ENCODE measurements around the gene QSOX2.

Gene QSOX2

GRCh38 chr9:136235709-136236455 lies 9.7 kb downstream of the QSOX2 start:
- no peak for DNase-seq

- DNase-seq, result no peak
These were observed 10.4 kb downstream of the QSOX2 start for GRCh38 chr9:136235171-136235570.

- DNase-seq, result no peak
These were observed 11.0 kb downstream of the QSOX2 start for GRCh38 chr9:136234597-136234996.

GRCh38 chr9:136233868-136234267 lies 11.7 kb downstream of the QSOX2 start:
- no peak for DNase-seq

- no peak for DNase-seq
These were observed 12.2 kb downstream of the QSOX2 start for GRCh38 chr9:136233411-136233810.

DNA sequence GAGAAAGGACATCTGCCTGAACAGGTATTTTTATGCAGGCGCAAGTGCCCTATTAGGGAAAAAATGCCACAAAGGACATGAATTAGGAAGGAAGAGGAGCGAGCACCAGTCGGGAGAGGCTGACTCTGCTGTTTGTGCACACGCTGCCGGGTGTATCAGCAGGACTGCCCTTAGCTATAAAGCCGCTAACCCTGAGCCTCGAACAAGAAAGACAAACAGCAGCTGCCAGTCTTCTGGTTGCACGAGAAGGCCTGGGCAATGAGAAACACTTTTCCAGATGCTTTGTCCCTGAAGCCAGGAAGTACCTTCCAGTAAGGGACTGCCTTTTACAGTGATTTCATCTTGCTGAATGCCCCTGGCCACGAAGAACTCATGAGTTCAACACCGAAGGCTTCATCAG lies 12.6 kb downstream of the QSOX2 start:
- DNase-seq, result no peak

DNA sequence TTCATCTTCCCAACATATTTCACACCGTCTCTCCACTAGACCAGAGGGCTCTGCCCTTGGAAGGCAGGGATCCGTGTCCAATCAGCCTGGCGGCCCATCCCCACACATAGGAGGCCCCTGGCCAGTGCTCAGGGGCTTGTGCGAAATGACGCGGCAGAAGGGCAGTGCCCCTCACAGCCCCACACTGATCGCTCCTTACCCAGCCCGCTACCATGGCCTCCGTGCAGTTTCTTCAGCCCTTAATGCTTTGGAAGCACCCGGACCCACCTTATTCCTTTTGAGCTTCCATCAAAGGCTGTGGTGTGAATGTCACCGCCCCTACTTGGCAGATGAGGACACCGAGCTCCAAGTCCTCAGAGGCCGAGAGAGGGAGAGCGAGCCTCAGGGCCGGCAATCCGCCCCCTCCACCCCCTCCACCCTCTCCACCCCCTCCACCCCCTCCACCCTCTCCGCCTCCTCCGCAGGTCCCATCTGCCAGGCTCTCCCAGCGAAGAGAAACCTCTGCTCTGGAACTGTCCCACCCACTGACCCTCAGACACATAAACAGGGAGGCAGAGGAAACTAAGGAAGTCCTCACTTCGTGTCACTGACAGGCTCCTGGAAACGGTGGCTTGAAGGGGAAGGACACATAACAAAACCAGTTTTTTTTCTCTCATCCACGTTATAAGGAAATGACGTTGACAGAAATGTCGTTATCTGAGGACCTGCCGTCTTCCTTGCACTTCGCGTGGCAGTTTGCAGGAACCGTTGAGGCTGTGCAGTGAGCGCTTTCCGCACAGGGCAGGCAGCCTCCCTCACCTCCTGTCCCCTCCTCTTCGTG lies 13.9 kb downstream of the QSOX2 start:
- DNase-seq, result no peak

GRCh38 chr9:136230773-136231172 lies 14.8 kb downstream of the QSOX2 start:
- no peak for DNase-seq

DNA sequence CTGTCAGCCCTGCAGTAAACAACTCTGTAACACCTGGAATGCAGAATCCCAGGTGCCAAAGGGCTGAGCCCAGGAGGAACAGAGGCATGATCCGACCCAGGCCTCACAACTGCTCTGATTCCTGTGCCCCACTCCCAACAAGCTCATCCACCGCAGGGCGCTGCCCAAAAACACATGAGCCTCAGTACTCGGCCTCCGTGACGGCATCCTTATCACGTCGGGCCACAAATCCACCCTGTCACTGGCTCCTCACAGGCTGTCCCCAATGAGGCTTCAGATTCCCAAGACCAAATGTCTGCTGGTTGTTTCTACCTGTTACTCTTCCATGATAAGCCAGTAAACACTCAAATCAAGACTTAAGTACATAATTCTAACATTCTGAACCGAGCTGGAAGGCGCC lies 15.2 kb downstream of the QSOX2 start:
- DNase-seq, result no peak

DNA sequence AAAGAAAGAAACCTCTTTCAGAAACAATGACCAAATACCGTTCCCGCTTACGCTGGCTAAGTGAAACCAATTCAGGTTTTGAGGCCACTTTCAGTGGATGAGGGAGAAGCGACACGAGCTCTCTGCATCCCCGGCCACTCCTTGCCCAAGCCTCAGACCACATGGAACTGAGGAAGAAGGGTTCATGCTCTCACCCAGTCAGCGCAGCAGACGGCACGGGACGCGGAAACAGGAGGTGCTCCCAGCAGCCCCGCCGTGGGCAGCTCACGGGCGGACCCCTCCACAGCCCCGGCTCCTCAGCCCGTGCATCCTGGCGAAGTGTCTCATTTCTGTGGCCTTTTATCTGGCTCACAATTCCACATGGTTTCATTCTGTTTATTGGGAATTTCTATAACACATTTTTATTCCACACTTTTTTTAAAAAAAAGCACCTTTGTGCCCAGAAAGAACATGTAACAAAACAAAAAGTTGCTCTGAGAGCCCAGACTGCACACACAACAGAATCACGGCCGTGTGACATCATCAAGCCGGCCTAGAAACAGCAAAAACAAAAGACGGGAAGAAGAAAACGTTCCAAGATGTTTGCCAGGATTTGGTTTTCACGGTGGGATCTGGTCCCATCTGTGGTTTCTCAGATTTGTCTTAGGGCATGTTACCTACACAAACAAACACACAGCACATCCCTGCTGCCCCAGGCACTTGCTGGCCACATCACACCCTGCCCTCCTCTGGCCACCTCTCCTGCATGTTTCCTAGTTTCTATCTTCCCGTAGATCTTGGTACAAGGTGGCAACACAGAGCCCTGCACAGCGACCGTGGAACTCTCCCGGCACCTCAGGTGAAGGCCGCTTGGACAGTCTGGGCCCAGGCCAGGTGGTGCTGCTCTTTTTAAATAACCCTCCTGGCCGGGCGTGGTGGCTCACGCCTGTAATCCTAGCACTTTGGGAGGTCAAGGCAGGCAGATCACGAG lies 16.2 kb downstream of the QSOX2 start:
- no peak for DNase-seq

DNA sequence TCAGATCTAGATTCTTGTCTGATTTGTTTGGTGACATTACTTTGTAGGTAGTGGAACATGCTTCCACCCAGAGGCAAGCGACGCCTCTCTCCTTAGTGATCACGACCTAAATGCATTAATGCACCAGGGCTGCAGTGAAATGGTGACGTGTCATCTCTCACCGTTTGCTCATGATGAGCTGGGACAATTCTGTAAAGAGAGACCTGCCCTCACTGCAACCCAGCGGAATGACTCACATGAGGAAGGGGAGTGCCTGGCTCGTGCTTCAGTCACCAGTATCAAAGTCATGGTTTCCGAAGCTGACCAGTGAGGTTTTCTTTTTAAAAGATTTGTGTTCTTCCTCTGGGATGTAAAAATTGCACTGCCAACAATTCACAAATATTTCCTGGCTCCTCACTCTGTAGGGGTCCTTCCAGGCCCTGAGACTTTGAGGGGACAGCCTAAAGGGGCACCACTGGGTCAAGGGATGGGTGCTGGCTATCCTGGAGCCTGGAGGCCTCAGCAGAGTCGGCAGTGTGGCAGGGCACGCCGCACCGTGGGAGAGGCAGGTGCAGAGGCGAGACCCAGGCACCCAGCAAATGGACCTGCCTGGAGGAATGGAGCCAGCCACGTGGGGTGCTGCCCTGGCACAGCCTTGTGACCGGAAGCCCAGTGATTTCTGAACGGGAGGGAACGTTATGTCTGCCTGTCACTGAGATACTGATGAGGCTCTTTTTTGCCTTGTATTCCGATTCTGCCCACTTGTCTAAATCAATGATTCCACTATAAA lies 17.3 kb downstream of the QSOX2 start:
- DNase-seq, result no peak

DNA sequence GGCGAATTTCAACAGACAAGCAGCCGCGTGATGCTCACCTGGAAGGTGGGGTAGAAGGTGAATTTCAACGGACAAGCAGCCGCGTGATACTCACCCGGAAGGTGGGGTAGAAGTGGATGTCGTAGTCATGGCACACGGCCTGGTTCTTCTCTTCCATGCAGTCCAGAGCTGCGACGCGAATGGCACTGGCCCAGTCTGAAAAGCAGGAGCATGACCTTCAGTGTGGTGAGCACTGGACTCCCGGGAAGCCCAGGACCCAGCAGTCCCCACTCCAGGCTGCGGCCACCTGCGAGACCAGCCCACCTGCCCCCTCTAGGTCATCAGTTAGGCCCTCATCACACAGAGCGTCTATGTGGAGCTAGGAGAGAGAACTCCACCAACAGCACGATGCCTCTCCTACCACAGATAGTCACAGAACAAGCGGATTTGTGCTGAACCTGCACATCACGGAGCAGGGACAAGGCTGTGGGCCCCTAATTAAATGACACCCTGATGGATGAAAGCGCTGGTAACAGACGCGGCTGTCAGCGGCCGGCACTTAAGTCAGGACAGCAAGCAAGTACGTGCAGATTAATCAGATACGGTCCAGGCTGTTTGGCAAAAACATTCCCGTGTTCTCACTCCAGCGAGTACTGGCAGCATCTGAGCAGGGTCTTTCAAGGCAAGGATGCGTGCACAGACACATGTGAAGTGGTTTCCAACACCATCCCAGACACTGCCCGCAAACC lies 18.8 kb downstream of the QSOX2 start:
- DNase-seq, result no peak

DNA sequence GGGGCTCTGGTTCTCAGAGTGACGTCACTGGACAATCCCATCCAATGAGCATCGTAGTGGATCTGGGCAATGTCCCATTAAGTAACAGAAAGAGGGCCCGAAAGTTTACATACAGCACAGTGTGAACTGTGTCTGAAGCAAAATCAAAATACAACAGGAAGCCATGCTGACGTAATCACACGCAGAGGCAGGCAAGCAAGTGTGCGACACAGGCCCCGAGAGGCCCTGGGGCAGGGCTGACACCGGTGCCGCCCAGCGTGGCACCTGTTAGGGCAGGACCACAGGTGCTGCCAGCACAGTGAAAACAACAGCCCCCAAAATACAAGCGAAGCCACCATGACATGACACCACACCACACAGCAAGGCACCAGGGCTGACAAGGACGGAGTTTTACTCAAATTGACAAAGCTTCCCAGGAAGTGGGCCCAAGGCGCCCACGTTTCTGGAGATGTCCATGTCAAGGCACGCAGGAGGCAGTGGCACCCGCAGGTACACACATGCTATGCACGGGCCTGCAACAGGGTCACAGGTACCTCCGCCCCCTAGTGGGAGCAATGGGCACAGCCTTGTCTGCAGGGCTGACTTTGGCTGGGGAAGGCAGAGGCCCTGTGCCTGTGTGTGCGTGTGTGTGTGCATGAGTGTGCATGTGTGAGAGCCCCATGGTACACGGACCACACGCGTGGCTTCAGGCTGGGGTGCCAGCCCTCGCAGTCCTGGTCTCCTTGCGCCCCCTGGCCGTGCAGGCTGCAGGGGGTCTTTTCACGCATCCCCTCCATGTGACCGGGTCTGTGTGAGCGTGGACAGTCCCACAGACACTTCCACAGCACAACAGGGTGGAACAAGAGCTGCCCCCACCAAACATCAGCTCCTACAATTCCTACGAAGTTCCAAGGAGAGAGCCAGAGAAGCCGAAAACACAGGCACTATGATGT lies 19.6 kb downstream of the QSOX2 start:
- DNase-seq, result peak in 1 of 2 experiments; percentile 30

- no peak for DNase-seq
These were observed 20.3 kb downstream of the QSOX2 start for GRCh38 chr9:136225366-136225747.

DNA sequence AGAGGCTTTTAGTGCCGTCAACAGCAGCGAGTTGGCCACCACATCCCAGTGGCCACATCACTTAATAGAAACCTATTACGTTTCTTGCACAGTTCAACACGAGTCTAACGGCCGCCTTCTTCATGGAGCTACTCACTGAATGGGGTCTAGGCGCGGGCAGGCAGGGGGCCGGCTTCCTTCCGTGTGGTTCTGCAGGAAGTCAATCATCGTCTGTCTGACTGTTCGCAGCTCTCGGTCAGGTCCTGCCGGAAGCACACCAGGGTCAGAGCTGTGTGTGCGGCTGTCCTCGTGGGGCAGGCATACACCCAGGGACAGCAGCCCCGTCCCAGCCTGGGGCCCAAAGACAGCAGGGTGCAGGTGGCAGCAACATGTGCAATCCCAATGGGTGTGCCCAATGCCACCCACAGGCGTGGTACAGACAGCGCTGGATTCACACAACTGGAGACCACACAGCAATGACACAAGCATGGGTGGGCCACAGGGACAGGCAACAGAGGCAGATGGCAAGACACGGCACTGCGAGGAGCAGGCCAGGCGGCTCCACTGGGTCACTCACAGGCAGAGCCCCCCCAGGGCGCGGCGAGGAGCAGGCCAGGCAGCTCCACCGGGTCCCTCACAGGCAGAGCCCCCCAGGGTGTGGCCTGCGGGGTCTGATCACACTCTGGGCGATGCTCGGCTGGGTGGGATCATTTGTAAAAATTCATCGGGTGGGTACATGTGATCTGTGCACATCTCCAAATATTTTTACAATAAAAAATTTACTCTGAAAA lies 21.6 kb downstream of the QSOX2 start:
- no peak for DNase-seq

DNA sequence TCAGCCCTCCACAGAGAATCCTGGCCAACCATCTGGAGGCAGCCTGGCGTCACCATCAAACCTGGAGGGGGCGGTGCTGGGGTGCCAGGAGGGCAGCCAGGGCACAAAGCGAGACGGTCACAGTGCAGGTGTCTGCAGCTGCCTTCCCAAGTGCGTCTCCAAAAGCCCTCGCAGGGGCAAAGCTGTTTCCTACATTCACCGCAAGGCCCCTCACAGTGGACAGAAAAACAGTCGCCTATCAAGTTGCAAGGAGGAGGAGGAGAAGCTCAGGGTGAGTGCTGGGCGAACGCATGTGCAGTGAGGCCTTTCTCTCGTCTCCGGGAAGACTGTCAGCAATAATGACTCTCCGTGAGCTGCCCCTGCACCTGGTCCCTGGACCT lies 22.7 kb downstream of the QSOX2 start:
- no peak for DNase-seq

GRCh38 chr9:136222166-136222905 lies 23.3 kb downstream of the QSOX2 start:
- no peak for DNase-seq

DNA sequence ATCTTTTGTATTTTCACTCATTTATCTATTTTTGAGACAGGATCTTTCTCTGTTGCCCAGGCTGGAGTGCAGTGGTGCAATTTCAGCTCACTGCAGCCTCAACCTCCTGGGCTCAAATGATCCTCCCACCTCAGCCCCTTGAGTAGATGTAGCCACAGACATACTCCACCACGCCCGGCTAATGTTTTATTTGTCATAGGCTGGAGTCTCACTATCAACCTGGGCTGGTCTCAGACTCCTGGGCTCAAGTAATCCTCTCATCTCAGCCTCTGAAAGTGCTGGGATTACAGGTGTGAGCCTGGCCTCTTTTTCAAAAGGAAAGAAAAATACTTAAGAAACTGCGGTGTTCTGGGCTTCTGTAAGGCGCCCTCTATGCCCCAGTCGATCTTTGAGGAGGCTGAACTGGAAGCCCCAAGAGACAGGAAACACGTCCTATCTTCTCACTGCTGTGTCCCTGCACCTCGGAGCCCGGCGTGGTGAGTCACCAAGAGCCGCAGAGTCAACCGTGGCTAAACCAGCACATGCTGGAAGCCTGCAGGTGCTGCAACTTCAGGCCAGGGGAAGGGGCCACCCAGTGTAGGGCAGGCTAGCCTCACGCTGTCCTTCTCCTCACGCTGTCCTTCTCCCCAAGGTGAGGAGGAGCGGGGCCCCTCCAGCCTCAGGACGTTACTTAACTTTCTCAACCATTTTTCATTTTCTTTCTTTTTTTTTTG lies 25.4 kb downstream of the QSOX2 start:
- DNase-seq, result peak; percentile 63 to 87
